Neural cell (in vitro differentiated cells): ENCODE results near the gene TNIP2. TPM values are rescaled to one million over a fixed set of nuclear protein-coding genes. Genes with fewer than 3 reads are reported as not detected.

Experiments
- H2AFZ ChIP-seq: fragments of 200-600, 300-800 bp; sonication (generic), shearing (Covaris generic); 2 replicates; pipeline ENCODE4 v1.6.0; 2014; ENCODE audit warnings: low read depth, mild to moderate bottlenecking, antibody characterized with exemption, low read length, moderate library complexity
- H3F3A ChIP-seq: fragments of 200-600 bp; shearing (Covaris generic); 2 replicates; pipeline ENCODE4 v1.6.1; 2016; ENCODE audit warnings: mild to moderate bottlenecking, moderate library complexity, mixed read lengths, antibody characterized with exemption, low read length; ENCODE audit not compliant: insufficient read depth, poor library complexity, severe bottlenecking
- H3K27ac ChIP-seq: fragments of 200-600, 300-800 bp; sonication (generic), shearing (Covaris generic); 2 replicates; pipeline ENCODE4 v1.5.1; 2014; ENCODE audit warnings: mild to moderate bottlenecking, low read length, moderate library complexity
- H3K27me3 ChIP-seq: fragments of 300-800, 200-600 bp; sonication (generic), shearing (Covaris generic); 2 replicates; pipeline ENCODE4 v1.6.0; 2014; ENCODE audit warnings: mild to moderate bottlenecking, low read depth, low read length, moderate library complexity; ENCODE audit not compliant: insufficient read depth
- H3K36me3 ChIP-seq: fragments of 300-800, 200-600 bp; sonication (generic), shearing (Covaris generic); 2 replicates; pipeline ENCODE4 v1.5.1; 2014; ENCODE audit warnings: mild to moderate bottlenecking, antibody characterized with exemption, low read length, moderate library complexity; ENCODE audit not compliant: insufficient read depth
- H3K4me2 ChIP-seq: fragments of 300-800, 200-600 bp; sonication (generic), shearing (Covaris generic); 2 replicates; pipeline ENCODE4 v1.6.0; 2014; ENCODE audit warnings: mild to moderate bottlenecking, low read length
- H3K4me3 ChIP-seq: fragments of 300-800, 200-600 bp; sonication (generic), shearing (Covaris generic); 2 replicates; pipeline ENCODE4 v1.5.1; 2014; ENCODE audit warnings: mild to moderate bottlenecking, low read length, moderate library complexity
- H3K79me2 ChIP-seq: fragments of 200-600 bp; shearing (Covaris generic); replicated peaks from 2 replicates; pipeline ENCODE4 v1.6.0; 2014; ENCODE audit warnings: mild to moderate bottlenecking, low read length, moderate library complexity; ENCODE audit not compliant: insufficient read depth
- H3K9ac ChIP-seq: fragments of 300-800, 200-600 bp; sonication (generic), shearing (Covaris generic); 2 replicates; pipeline ENCODE4 v1.6.1; 2016; ENCODE audit warnings: mild to moderate bottlenecking, low read length, mixed read lengths
- H3K9me2 ChIP-seq: fragments of 200-600 bp; shearing (Covaris generic); 2 replicates; pipeline ENCODE4 v1.6.1; 2016; ENCODE audit warnings: mild to moderate bottlenecking, low read length, mixed read lengths; ENCODE audit not compliant: insufficient read depth
- H3K9me3 ChIP-seq: fragments of 200-600, 300-800 bp; sonication (generic), shearing (Covaris generic); 2 replicates; pipeline ENCODE4 v1.6.1; 2016; ENCODE audit warnings: mild to moderate bottlenecking, mixed run types, low read length, moderate library complexity, mixed read lengths
- H4K20me1 ChIP-seq: fragments of 200-600 bp; shearing (Covaris generic); 2 replicates; pipeline ENCODE4 v1.6.1; 2016; ENCODE audit warnings: mild to moderate bottlenecking, mixed run types; ENCODE audit not compliant: insufficient read depth
- CTCF ChIP-seq: fragments of 450-650 bp; IDR thresholded peaks from 2 replicates; pipeline ENCODE4 v1.5.1; 2014; ENCODE audit warnings: antibody characterized with exemption, mild to moderate bottlenecking, moderate library complexity; ENCODE audit not compliant: poor library complexity, severe bottlenecking
- EP300 ChIP-seq: fragments of 450-650 bp; conservative IDR thresholded peaks from 2 replicates; pipeline ENCODE4 v1.6.1; 2014; ENCODE audit warnings: antibody characterized with exemption, mild to moderate bottlenecking, moderate library complexity; ENCODE audit not compliant: poor library complexity, severe bottlenecking
- EZH2 ChIP-seq: fragments of 200-600, 300-800 bp; shearing (Covaris generic), sonication (generic); IDR thresholded peaks from 2 replicates; pipeline ENCODE4 v1.6.1; 2014; ENCODE audit warnings: antibody characterized with exemption, low read length, borderline replicate concordance, mild to moderate bottlenecking; ENCODE audit not compliant: insufficient read depth, poor library complexity, severe bottlenecking
- MXI1 ChIP-seq: fragments of 450-650 bp; conservative IDR thresholded peaks from 2 replicates; pipeline ENCODE4 v1.6.1; 2014; ENCODE audit warnings: antibody characterized with exemption, mild to moderate bottlenecking; ENCODE audit not compliant: poor library complexity, severe bottlenecking
- POLR2AphosphoS5 ChIP-seq: IDR thresholded peaks from 2 replicates; pipeline ENCODE4 v1.6.1; 2012
- RAD21 ChIP-seq: fragments of 450-650 bp; conservative IDR thresholded peaks from 2 replicates; pipeline ENCODE4 v1.6.1; 2014; ENCODE audit warnings: antibody characterized with exemption, mild to moderate bottlenecking, moderate library complexity
- REST ChIP-seq: IDR thresholded peaks from 2 replicates; pipeline ENCODE4 v1.6.1; 2012; ENCODE audit warnings: borderline replicate concordance
- SMC3 ChIP-seq: fragments of 450-650 bp; conservative IDR thresholded peaks from 2 replicates; pipeline ENCODE4 v1.6.1; 2014; ENCODE audit warnings: antibody characterized with exemption, mild to moderate bottlenecking, moderate library complexity; ENCODE audit not compliant: poor library complexity
- TAF1 ChIP-seq: IDR thresholded peaks from 2 replicates; pipeline ENCODE4 v1.6.1; 2012; ENCODE audit warnings: low read depth
- polyA plus RNA-seq: library from polyadenylated mRNA; depleted of rRNA; stranded (reverse); fragments of >200 nt; gene quantifications from 2 replicates; pipeline ENCODE4 v1.2.3, GENCODE V29; 2014

The TNIP2 gene
- polyA plus RNA-seq, 1 donor from 2014 or later, result 13.0 TPM

- Histone ChIP-seq H3K9me2 (no peaks in the 10 kb centered on the region), H3K27ac (no peak overlapping the region), H3K9me3 (no peaks in the 10 kb centered on the region), H4K20me1 (no peaks in the 10 kb centered on the region), H3K79me2 (no peaks in the 10 kb centered on the region), H2AFZ (no peak overlapping the region), H3K9ac (no peak overlapping the region), H3F3A (no peaks in the 10 kb centered on the region), H3K4me3 (no peak overlapping the region), H3K36me3 (no peaks in the 10 kb centered on the region), H3K27me3 (no peaks in the 10 kb centered on the region), H3K4me2 (no peak overlapping the region)
- no peak for TF ChIP-seq EP300
- no peak for TF ChIP-seq RAD21
- TF ChIP-seq CTCF, result no peak
- no peak for TF ChIP-seq POLR2AphosphoS5
- TF ChIP-seq SMC3, result no peak
Observed at GRCh38 chr4:2735869-2736268, 20.3 kb downstream of the TNIP2 start.

- Histone ChIP-seq H2AFZ (no peak overlapping the region), H3K4me2 (no peak overlapping the region), H4K20me1 (no peaks in the 10 kb centered on the region), H3K9me2 (no peaks in the 10 kb centered on the region), H3K9ac (no peak overlapping the region), H3K36me3 (no peaks in the 10 kb centered on the region), H3F3A (no peaks in the 10 kb centered on the region), H3K79me2 (no peaks in the 10 kb centered on the region), H3K9me3 (no peaks in the 10 kb centered on the region), H3K4me3 (no peak overlapping the region), H3K27me3 (no peaks in the 10 kb centered on the region), H3K27ac (no peak overlapping the region)
- TF ChIP-seq MXI1 (no peak), TAF1 (no peak), RAD21 (no peak), EZH2 (no peak), POLR2AphosphoS5 (no peak), CTCF (no peak), REST (no peak)
Observed at GRCh38 chr4:2734612-2735011, 21.5 kb downstream of the TNIP2 start.
